WTC11 (cell line): ENCODE data around the gene AKIRIN2.

ENCODE experiments used
- CREB1 ChIP-seq: sonication (generic); formaldehyde crosslinking; IDR thresholded peaks from 2 replicates; pipeline ENCODE4 v1.8.0; 2023; ENCODE audit warnings: mild to moderate bottlenecking, missing genetic modification reagents
- JUN ChIP-seq: sonication (generic); formaldehyde crosslinking; IDR thresholded peaks from 2 replicates; pipeline ENCODE4 v1.8.0; 2023; ENCODE audit warnings: mild to moderate bottlenecking, missing genetic modification reagents
- TF ChIP-seq, protein P1 (sequence below): fragments of 200-600 bp; IDR thresholded peaks from 2 replicates; pipeline ENCODE4 v1.8.0; 2022; ENCODE audit warnings: antibody characterized with exemption

DNA sequence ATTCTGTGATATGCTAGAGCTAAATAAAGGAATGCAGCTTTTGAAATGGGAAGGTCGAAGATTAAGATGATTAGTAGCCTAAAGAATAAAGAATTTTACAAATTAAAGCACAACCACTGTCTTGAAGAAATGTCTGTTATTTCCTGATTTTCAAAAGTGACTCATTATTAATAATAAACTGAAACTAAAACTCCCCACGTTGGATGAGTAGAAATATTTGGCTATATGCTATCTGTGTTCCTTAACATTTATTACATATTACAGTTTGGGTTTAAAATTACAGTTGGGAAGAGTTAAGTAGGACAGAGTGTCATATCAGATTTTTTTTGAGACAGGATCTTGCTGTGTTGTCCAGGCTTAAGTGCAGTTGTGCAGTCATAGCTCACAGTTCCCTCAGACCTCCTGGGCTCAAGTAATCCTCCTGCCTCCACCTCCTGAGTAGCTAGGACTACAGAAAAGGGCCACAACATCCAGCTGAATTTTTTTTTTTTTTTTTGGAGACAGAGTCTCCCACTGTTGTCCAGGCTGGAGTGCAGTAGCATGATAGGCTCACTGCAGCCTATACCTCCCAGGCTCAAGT is 47.1 kb downstream of the AKIRIN2 start:
- TF ChIP-seq JUN (no peak), CREB1 (no peak)
- TF ChIP-seq, protein P1, sequence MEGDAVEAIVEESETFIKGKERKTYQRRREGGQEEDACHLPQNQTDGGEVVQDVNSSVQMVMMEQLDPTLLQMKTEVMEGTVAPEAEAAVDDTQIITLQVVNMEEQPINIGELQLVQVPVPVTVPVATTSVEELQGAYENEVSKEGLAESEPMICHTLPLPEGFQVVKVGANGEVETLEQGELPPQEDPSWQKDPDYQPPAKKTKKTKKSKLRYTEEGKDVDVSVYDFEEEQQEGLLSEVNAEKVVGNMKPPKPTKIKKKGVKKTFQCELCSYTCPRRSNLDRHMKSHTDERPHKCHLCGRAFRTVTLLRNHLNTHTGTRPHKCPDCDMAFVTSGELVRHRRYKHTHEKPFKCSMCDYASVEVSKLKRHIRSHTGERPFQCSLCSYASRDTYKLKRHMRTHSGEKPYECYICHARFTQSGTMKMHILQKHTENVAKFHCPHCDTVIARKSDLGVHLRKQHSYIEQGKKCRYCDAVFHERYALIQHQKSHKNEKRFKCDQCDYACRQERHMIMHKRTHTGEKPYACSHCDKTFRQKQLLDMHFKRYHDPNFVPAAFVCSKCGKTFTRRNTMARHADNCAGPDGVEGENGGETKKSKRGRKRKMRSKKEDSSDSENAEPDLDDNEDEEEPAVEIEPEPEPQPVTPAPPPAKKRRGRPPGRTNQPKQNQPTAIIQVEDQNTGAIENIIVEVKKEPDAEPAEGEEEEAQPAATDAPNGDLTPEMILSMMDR = no peak
